PC-3 (cell line): ENCODE data around the gene SHTN1. TPM values are rescaled to one million over a fixed set of nuclear protein-coding genes. Genes with fewer than 3 reads are reported as not detected.

Experiments
- ATAC-seq: fragments of 200-7000 bp; cut with Tn5 transposase; 2 replicates; pipeline ENCODE4 v1.9.1; 2020; ENCODE audit warnings: mild to moderate bottlenecking, moderate library complexity
- BruUV-seq: library from RNA; stranded (reverse); fragments of 400-500 nt; replicated peaks from 2 replicates; lab custom pipeline; 2021; lab: Mats Ljungman, UMichigan
- CTCF ChIA-PET: fragments of 300-600 bp; sonication (Branson Sonifier 250); formaldehyde crosslinking; loops from one replicate; lab custom pipeline; 2022; ENCODE audit warnings: antibody characterized with exemption; lab: Charles Lee
- POLR2A ChIA-PET: fragments of 300-600 bp; sonication (Branson Sonifier 250); formaldehyde crosslinking; loops from one replicate; lab custom pipeline; 2022; ENCODE audit warnings: antibody characterized with exemption; ENCODE audit not compliant: unreplicated experiment; lab: Charles Lee
- DNase-seq: peaks from one replicate; pipeline ENCODE4 v3.0.0-alpha.2; 2015
- H2AFZ ChIP-seq: fragments of 300-600 bp; sonication (generic); 2 replicates; pipeline ENCODE4 v1.6.0; 2016; ENCODE audit warnings: antibody characterized with exemption, low read length
- H3F3A ChIP-seq: fragments of 300-600 bp; sonication (generic); one replicate; pipeline ENCODE4 v1.6.0; 2017; ENCODE audit warnings: antibody characterized with exemption, low read length, control low read depth, mild to moderate bottlenecking; ENCODE audit not compliant: unreplicated experiment
- H3K27ac ChIP-seq: fragments of 300-600 bp; sonication (generic); 2 replicates; pipeline ENCODE4 v1.5.1; 2016; ENCODE audit warnings: mild to moderate bottlenecking, low read length
- H3K27me3 ChIP-seq: fragments of 300-600 bp; sonication (generic); 2 replicates; pipeline ENCODE4 v1.6.1; 2016; ENCODE audit warnings: low read length, mixed read lengths
- H3K36me3 ChIP-seq: fragments of 300-600 bp; sonication (generic); 2 replicates; pipeline ENCODE4 v1.6.1; 2016; ENCODE audit warnings: low read depth, mixed run types, low read length, mixed read lengths
- H3K4me1 ChIP-seq: fragments of 300-600 bp; sonication (generic); 2 replicates; pipeline ENCODE4 v1.5.1; 2016; ENCODE audit warnings: low read length; ENCODE audit not compliant: insufficient read depth
- H3K4me2 ChIP-seq: fragments of 300-600 bp; sonication (generic); 2 replicates; pipeline ENCODE4 v1.6.0; 2016; ENCODE audit warnings: low read length
- H3K4me3 ChIP-seq: fragments of 300-600 bp; sonication (generic); 2 replicates; pipeline ENCODE4 v1.5.1; 2016; ENCODE audit warnings: mild to moderate bottlenecking, low read length, mixed read lengths
- H3K79me2 ChIP-seq: fragments of 300-600 bp; sonication (generic); 2 replicates; pipeline ENCODE4 v1.6.1; 2017; ENCODE audit warnings: low read length, mixed read lengths
- H3K9ac ChIP-seq: fragments of 300-600 bp; sonication (generic); 2 replicates; pipeline ENCODE4 v1.6.0; 2016; ENCODE audit warnings: mild to moderate bottlenecking, low read length
- H3K9me2 ChIP-seq: fragments of 300-600 bp; sonication (generic); replicated peaks from 2 replicates; pipeline ENCODE4 v1.6.1; 2016; ENCODE audit warnings: mixed run types, low read length, mixed read lengths
- H3K9me3 ChIP-seq: fragments of 300-600 bp; sonication (generic); 2 replicates; pipeline ENCODE4 v1.6.1; 2016; ENCODE audit warnings: low read length, mixed read lengths
- H4K20me1 ChIP-seq: fragments of 300-600 bp; sonication (generic); 2 replicates; pipeline ENCODE4 v1.6.1; 2016; ENCODE audit warnings: low read length, mixed read lengths
- EZH2 ChIP-seq: fragments of 300-600 bp; sonication (generic); IDR thresholded peaks from one replicate; pipeline ENCODE4 v1.6.1; 2017; ENCODE audit warnings: antibody characterized with exemption, mild to moderate bottlenecking, low read length; ENCODE audit not compliant: unreplicated experiment
- EZH2phosphoT487 ChIP-seq: fragments of 300-600 bp; sonication (generic); IDR thresholded peaks from 2 replicates; pipeline ENCODE4 v1.6.1; 2018; ENCODE audit warnings: mild to moderate bottlenecking, antibody characterized with exemption, low read length, borderline replicate concordance
- intact Hi-C: fragments of 100-400 bp; cut with micrococcal nuclease; formaldehyde crosslinking; loops from 2 replicates; pipeline ENCODE4 v1.9.0; 2023
- total RNA-seq: library from RNA; depleted of rRNA; stranded (reverse); fragments of >200 nt; gene quantifications from 2 replicates; pipeline ENCODE4 v1.2.3, GENCODE V29; 2014
- TF ChIP-seq, protein P1 (sequence below): fragments of 300-600 bp; sonication (generic); conservative IDR thresholded peaks from 2 replicates; pipeline ENCODE4 v1.5.1; 2017; ENCODE audit warnings: antibody characterized with exemption, low read depth, mild to moderate bottlenecking, low read length

SHTN1 gene
- total RNA-seq, 1 experiment from 2014 or later = 13.0 TPM

GRCh38 chr10:116926426-116926825 lies 78.6 kb downstream of the SHTN1 start:
- no peak overlapping the region for H3K4me3 ChIP-seq
- intact Hi-C loops = no loop called here
- BruUV-seq = no TSS peak

GRCh38 chr10:116925056-116925455 lies 79.9 kb downstream of the SHTN1 start:
- BruUV-seq = no TSS peak
- DNase-seq (no peak), ATAC-seq (no peak)
- Histone ChIP-seq H3K4me2 (no peak overlapping the region), H3K9ac (no peak overlapping the region), H3F3A (no peaks in the 10 kb centered on the region), H3K9me2 (no peaks in the 10 kb centered on the region), H3K36me3 (peaks cover 13% of the 10 kb centered on the region), H2AFZ (no peak overlapping the region), H4K20me1 (no peaks in the 10 kb centered on the region), H3K27ac (no peak overlapping the region), H3K9me3 (no peaks in the 10 kb centered on the region), H3K79me2 (no peaks in the 10 kb centered on the region), H3K27me3 (no peaks in the 10 kb centered on the region), H3K4me3 (no peak overlapping the region), H3K4me1 (no peaks in the 10 kb centered on the region)
- intact Hi-C loops = no loop called here
- ChIA-PET POLR2A (no interaction called here), CTCF (no interaction called here)
- TF ChIP-seq, protein P1, sequence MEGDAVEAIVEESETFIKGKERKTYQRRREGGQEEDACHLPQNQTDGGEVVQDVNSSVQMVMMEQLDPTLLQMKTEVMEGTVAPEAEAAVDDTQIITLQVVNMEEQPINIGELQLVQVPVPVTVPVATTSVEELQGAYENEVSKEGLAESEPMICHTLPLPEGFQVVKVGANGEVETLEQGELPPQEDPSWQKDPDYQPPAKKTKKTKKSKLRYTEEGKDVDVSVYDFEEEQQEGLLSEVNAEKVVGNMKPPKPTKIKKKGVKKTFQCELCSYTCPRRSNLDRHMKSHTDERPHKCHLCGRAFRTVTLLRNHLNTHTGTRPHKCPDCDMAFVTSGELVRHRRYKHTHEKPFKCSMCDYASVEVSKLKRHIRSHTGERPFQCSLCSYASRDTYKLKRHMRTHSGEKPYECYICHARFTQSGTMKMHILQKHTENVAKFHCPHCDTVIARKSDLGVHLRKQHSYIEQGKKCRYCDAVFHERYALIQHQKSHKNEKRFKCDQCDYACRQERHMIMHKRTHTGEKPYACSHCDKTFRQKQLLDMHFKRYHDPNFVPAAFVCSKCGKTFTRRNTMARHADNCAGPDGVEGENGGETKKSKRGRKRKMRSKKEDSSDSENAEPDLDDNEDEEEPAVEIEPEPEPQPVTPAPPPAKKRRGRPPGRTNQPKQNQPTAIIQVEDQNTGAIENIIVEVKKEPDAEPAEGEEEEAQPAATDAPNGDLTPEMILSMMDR = no peak
- TF ChIP-seq EZH2phosphoT487 (no peak), EZH2 (no peak)

More at GRCh38 chr10:116926426-116926825, 78.6 kb downstream of the SHTN1 start:
- ATAC-seq = no peak
- no peak for DNase-seq
- peaks cover 8% of the 10 kb centered on the region for H3K36me3 ChIP-seq
- CTCF ChIA-PET = no interaction called here
- H2AFZ ChIP-seq = no peak overlapping the region
- TF ChIP-seq EZH2phosphoT487 = no peak
- TF ChIP-seq EZH2 = no peak
- TF ChIP-seq, protein P1 = no peak
- H4K20me1 ChIP-seq = no peaks in the 10 kb centered on the region
- POLR2A ChIA-PET = no interaction called here
- no peak overlapping the region for H3K4me2 ChIP-seq
- H3K9ac ChIP-seq = no peak overlapping the region
- H3K9me3 ChIP-seq = no peaks in the 10 kb centered on the region
- H3K9me2 ChIP-seq = no peaks in the 10 kb centered on the region
- no peaks in the 10 kb centered on the region for H3K4me1 ChIP-seq
- H3K79me2 ChIP-seq = no peaks in the 10 kb centered on the region
- no peak overlapping the region for H3K27ac ChIP-seq
- no peaks in the 10 kb centered on the region for H3F3A ChIP-seq
- H3K27me3 ChIP-seq = no peaks in the 10 kb centered on the region

DNA sequence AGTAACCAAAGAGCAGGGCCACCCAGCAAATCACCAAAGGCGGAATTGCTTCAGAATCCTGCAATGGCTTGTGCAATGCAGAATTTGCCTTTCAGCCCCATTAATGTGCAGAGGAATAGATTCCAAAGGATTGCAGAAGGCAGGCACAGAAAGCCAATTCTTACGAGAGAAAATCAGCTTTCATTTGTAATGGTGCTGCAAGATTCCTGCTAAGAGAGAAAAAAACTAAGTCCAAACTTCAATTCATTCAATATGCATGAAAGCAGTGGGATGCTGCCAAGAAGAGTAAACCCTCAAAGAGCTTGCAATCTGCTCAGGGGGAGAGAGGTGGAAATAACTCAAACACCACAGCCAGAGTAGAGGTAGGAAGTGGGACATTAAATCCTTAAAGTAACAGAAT lies 85.3 kb downstream of the SHTN1 start:
- no peaks in the 10 kb centered on the region for H3F3A ChIP-seq
- ATAC-seq (no peak), DNase-seq (no peak)
- intact Hi-C loops = no loop called here
- no peaks in the 10 kb centered on the region for H3K4me1 ChIP-seq
- no peak overlapping the region for H3K4me2 ChIP-seq
- H3K4me3 ChIP-seq = no peak overlapping the region
- no peak overlapping the region for H2AFZ ChIP-seq
- TF ChIP-seq, protein P1 = no peak
- no peak for TF ChIP-seq EZH2phosphoT487
- no peak for TF ChIP-seq EZH2
- no peaks in the 10 kb centered on the region for H3K9me3 ChIP-seq
- H3K27ac ChIP-seq = no peak overlapping the region
- no peaks in the 10 kb centered on the region for H3K9me2 ChIP-seq
- H3K36me3 ChIP-seq = peaks cover 14% of the 10 kb centered on the region; the same call in 1 of the 2 replicates
- H4K20me1 ChIP-seq = no peaks in the 10 kb centered on the region
- ChIA-PET POLR2A (no interaction called here), CTCF (no interaction called here)
- no peak overlapping the region for H3K9ac ChIP-seq
- H3K79me2 ChIP-seq = no peaks in the 10 kb centered on the region
- no TSS peak for BruUV-seq
- no peaks in the 10 kb centered on the region for H3K27me3 ChIP-seq
